HG03520 (cell line): ENCODE measurements around the gene NPTX1.

Source experiments
- ATAC-seq: cut with Tn5 transposase; IDR thresholded peaks from one replicate; pipeline ENCODE4 v1.9.1; 2021; ENCODE audit warnings: mild to moderate bottlenecking, moderate library complexity; ENCODE audit not compliant: unreplicated experiment

NPTX1 gene

GRCh38 chr17:80504686-80505413 lies 28.4 kb upstream of the NPTX1 start:
- no peak for ATAC-seq

GRCh38 chr17:80503921-80504320 lies 27.5 kb upstream of the NPTX1 start:
- ATAC-seq = no peak

- ATAC-seq = no peak
Measured at GRCh38 chr17:80503031-80503430, 26.6 kb upstream of the NPTX1 start.

GRCh38 chr17:80502578-80502877 lies 26.1 kb upstream of the NPTX1 start:
- ATAC-seq = no peak

- no peak for ATAC-seq
Measured at GRCh38 chr17:80501741-80502577, 25.6 kb upstream of the NPTX1 start.

- no peak for ATAC-seq
Measured at GRCh38 chr17:80499961-80500665, 23.7 kb upstream of the NPTX1 start.

- no peak for ATAC-seq
Measured at GRCh38 chr17:80499560-80499959, 23.2 kb upstream of the NPTX1 start.

- ATAC-seq = no peak
Measured at GRCh38 chr17:80498920-80499410, 22.6 kb upstream of the NPTX1 start.

- no peak for ATAC-seq
Measured at GRCh38 chr17:80498242-80498919, 22.0 kb upstream of the NPTX1 start.

- no peak for ATAC-seq
Measured at GRCh38 chr17:80497726-80498241, 21.4 kb upstream of the NPTX1 start.

GRCh38 chr17:80494547-80494946 lies 18.1 kb upstream of the NPTX1 start:
- no peak for ATAC-seq

GRCh38 chr17:80492343-80493136 lies 16.1 kb upstream of the NPTX1 start:
- ATAC-seq = no peak

GRCh38 chr17:80491478-80492342 lies 15.3 kb upstream of the NPTX1 start:
- ATAC-seq = no peak

GRCh38 chr17:80487511-80487910 lies 11.1 kb upstream of the NPTX1 start:
- ATAC-seq = no peak

GRCh38 chr17:80486692-80487091 lies 10.3 kb upstream of the NPTX1 start:
- no peak for ATAC-seq

GRCh38 chr17:80485846-80486245 lies 9.4 kb upstream of the NPTX1 start:
- no peak for ATAC-seq

- no peak for ATAC-seq
Measured at GRCh38 chr17:80482555-80483308, 6.3 kb upstream of the NPTX1 start.

GRCh38 chr17:80482058-80482318 lies 5.6 kb upstream of the NPTX1 start:
- no peak for ATAC-seq
